GM23248 (cell line): ENCODE results near the gene LSP1. TPM values are rescaled to one million over a fixed set of nuclear protein-coding genes. Genes with fewer than 3 reads are reported as not detected.

ENCODE experiments used
- DNase-seq: peaks from one replicate; pipeline ENCODE4 v3.0.0-alpha.2; 2015
- H2AFZ ChIP-seq: fragments of 200-600 bp; sonication (generic); 2 replicates; pipeline ENCODE4 v1.6.1; 2016; ENCODE audit warnings: antibody characterized with exemption
- H3F3A ChIP-seq: fragments of 200-600 bp; sonication (generic); 2 replicates; pipeline ENCODE4 v1.6.1; 2016; ENCODE audit warnings: mild to moderate bottlenecking, antibody characterized with exemption, mixed run types; ENCODE audit not compliant: insufficient read depth
- H3K27ac ChIP-seq: fragments of 200-600 bp; sonication (generic); 2 replicates; pipeline ENCODE4 v1.5.1; 2016; ENCODE audit warnings: mild to moderate bottlenecking
- H3K27me3 ChIP-seq: fragments of 200-600 bp; sonication (generic); replicated peaks from 2 replicates; pipeline ENCODE4 v1.6.1; 2016; ENCODE audit warnings: mild to moderate bottlenecking; ENCODE audit not compliant: insufficient read depth
- H3K36me3 ChIP-seq: fragments of 200-600 bp; sonication (generic); 2 replicates; pipeline ENCODE4 v1.6.1; 2016; ENCODE audit warnings: low read depth, mild to moderate bottlenecking
- H3K4me1 ChIP-seq: fragments of 200-600 bp; sonication (generic); 2 replicates; pipeline ENCODE4 v1.6.1; 2016; ENCODE audit warnings: mild to moderate bottlenecking; ENCODE audit not compliant: insufficient read depth
- H3K4me2 ChIP-seq: fragments of 200-600 bp; sonication (generic); one replicate; pipeline ENCODE4 v1.6.1; 2016; ENCODE audit warnings: mild to moderate bottlenecking; ENCODE audit not compliant: unreplicated experiment
- H3K4me3 ChIP-seq: fragments of 200-600 bp; sonication (generic); 2 replicates; pipeline ENCODE4 v1.5.1; 2016; ENCODE audit warnings: mild to moderate bottlenecking
- H3K79me2 ChIP-seq: fragments of 200-600 bp; sonication (generic); 2 replicates; pipeline ENCODE4 v1.6.1; 2016; ENCODE audit warnings: mild to moderate bottlenecking; ENCODE audit not compliant: insufficient read depth
- H3K9ac ChIP-seq: fragments of 200-600 bp; sonication (generic); 2 replicates; pipeline ENCODE4 v1.6.1; 2016; ENCODE audit warnings: mild to moderate bottlenecking
- H3K9me2 ChIP-seq: fragments of 200-600 bp; sonication (generic); 2 replicates; pipeline ENCODE4 v1.6.1; 2016; ENCODE audit warnings: mixed run types, mild to moderate bottlenecking, moderate library complexity; ENCODE audit not compliant: insufficient read depth
- H3K9me3 ChIP-seq: fragments of 200-600 bp; sonication (generic); one replicate; pipeline ENCODE4 v1.6.1; 2017; ENCODE audit warnings: low read depth
- H4K20me1 ChIP-seq: fragments of 200-600 bp; sonication (generic); 2 replicates; pipeline ENCODE4 v1.6.0; 2016; ENCODE audit not compliant: insufficient read depth
- EZH2 ChIP-seq: fragments of 200-600 bp; sonication (generic); IDR thresholded peaks from 2 replicates; pipeline ENCODE4 v1.6.1; 2018; ENCODE audit warnings: antibody characterized with exemption, mild to moderate bottlenecking; ENCODE audit not compliant: insufficient read depth, poor library complexity, severe bottlenecking
- EZH2phosphoT487 ChIP-seq: fragments of 200-600 bp; sonication (generic); IDR thresholded peaks from 2 replicates; pipeline ENCODE4 v1.6.1; 2018; ENCODE audit warnings: antibody characterized with exemption, moderate library complexity, mild to moderate bottlenecking, low read depth; ENCODE audit not compliant: insufficient read depth
- WGBS, 2 experiments: methylation state at CpG; one replicate each; pipeline ENCODE4 v1.1.6; 2015 to 2017; ENCODE audit warnings: low lambda C conversion rate in 2 of 2, low coverage in 1 of 2; ENCODE audit errors: missing lambda C conversion rate in 2 of 2; 5-methylcytosine and 5-hydroxymethylcytosine counted together
- in situ Hi-C: fragments of 300-500 bp; cut with MboI; formaldehyde crosslinking; loops from 2 replicates; pipeline ENCODE4 v1.15.0; 2020
- polyA plus RNA-seq: library from polyadenylated mRNA; unstranded; fragments of >200 nt; fragmentation: Nextera tagmentation; extraction: Ambion mirVana; gene quantifications from 2 replicates; pipeline ENCODE4 v1.2.1, GENCODE V29; 2016
- total RNA-seq: library from RNA; depleted of rRNA; stranded (reverse); fragments of >200 nt; shearing (Covaris generic); gene quantifications from 2 replicates; pipeline ENCODE4 v1.2.3, GENCODE V29; 2014

The LSP1 gene
- total and polyA plus RNA-seq, 2 experiments from 2014 or later = 0.36 TPM; not detected in 1

DNA sequence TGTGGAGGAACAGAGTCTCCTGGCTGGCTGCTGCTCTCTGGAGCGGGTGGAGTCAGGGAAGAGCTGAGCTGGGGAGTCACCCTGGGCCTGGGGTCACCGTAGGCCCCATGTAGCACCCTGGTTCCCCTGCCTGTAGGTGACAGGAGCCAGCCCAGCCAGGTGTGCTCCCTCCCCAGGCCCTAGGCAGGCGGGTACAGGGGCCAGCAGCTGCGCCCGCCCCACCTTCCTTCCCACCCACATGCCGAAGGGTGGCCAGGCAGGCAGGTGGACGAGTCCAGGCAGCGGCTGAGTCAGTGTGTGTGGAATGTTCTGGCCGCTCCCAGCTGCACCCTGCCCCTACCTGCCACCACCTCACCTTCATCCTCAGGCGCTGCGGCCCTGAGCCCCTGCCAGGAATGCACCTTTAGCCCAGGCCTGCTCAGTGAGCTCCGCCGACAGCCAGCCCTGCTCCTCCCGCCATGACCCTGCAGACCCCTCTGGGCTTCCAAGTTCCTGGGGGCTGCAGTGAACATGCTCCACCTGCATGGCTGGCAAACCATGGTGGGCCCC lies 18.7 kb upstream of the LSP1 start:
- H3K9me2 ChIP-seq = no peaks in the 10 kb centered on the region
- no peaks in the 10 kb centered on the region for H3K4me1 ChIP-seq
- H3K79me2 ChIP-seq = no peaks in the 10 kb centered on the region
- H3K36me3 ChIP-seq = no peaks in the 10 kb centered on the region
- H3K27ac ChIP-seq = no peak overlapping the region
- no peak overlapping the region for H3K4me2 ChIP-seq
- DNase-seq = no peak
- no peak overlapping the region for H3K9ac ChIP-seq
- no peak overlapping the region for H2AFZ ChIP-seq
- in situ Hi-C loops = no loop called here
- H3F3A ChIP-seq = no peaks in the 10 kb centered on the region
- 54 to 73% methylated on average over 8 to 10 of the region's 14 CpGs for WGBS, 2 experiments
- H3K27me3 ChIP-seq = no peaks in the 10 kb centered on the region; the same call in 1 of the 2 replicates
- H3K4me3 ChIP-seq = no peak overlapping the region
- TF ChIP-seq EZH2 = no peak
- no peak for TF ChIP-seq EZH2phosphoT487
- no peaks in the 10 kb centered on the region for H3K9me3 ChIP-seq
- H4K20me1 ChIP-seq = no peaks in the 10 kb centered on the region

DNA sequence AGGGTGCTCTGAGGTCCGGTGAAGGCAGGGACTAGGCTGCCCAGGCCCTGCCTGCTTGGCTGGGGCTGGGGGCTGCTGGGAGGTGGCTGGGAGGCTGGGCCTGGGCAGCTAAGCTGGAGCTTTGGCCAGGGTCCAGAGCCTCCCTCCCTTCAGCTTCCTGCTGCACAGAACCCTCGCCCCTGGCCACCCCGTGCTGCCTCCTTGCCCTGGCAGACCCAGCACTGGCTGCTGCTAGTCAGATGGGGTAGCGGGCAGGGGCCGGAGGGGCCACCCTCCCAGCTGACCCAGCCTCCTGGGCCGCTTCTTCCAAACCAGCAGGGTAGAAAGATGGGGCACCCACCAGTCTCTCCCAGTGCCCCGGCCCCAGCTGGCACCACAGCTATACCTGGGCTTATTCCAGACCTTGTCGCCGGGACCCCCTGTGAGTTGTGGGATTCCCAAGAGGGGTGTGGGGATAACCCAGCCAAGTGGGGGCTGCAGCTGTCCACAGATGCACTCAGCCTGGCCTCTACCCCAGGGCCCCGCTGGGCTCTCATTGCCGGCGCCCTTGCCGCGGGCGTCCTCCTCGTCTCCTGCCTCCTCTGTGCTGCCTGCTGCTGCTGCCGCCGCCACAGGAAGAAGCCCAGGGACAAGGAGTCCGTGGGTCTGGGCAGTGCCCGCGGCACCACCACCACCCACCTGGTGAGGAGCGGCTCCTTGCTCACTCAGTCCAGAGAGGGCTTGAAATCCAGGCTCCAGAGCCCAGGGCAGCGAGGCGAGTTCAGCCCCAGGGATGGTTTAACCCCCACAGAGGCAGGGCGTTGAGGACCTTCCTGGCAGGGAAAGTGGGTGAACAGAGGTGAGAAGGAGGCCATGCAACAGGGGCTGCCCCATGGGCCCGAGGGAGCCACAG lies 17.9 kb upstream of the LSP1 start, which contains the start of gene SYT8:
Gene SYT8 (plus strand): TSS at position 212 of the 892 bp plus-strand sequence. CDS start 116 bp downstream, at position 328.
- Histone ChIP-seq H3K36me3 (no peaks in the 10 kb centered on the region), H3K9me2 (no peaks in the 10 kb centered on the region), H3K4me1 (no peaks in the 10 kb centered on the region), H3K9ac (no peak within 1 kb of the TSS), H3K9me3 (no peaks in the 10 kb centered on the region), H3K4me2 (no peak within 1 kb of the TSS), H4K20me1 (no peaks in the 10 kb centered on the region), H3K27ac (no peak within 1 kb of the TSS), H3F3A (no peaks in the 10 kb centered on the region), H3K4me3 (no peak within 1 kb of the TSS), H3K27me3 (no peaks in the 10 kb centered on the region), H3K79me2 (no peaks in the 10 kb centered on the region), H2AFZ (no peak within 1 kb of the TSS)
- DNase-seq = no peak
- in situ Hi-C loops = no loop called here
- TF ChIP-seq EZH2 (no peak), EZH2phosphoT487 (no peak)
- 75% methylated on average over 25 to 26 of the region's 26 CpGs for WGBS, 2 experiments

DNA sequence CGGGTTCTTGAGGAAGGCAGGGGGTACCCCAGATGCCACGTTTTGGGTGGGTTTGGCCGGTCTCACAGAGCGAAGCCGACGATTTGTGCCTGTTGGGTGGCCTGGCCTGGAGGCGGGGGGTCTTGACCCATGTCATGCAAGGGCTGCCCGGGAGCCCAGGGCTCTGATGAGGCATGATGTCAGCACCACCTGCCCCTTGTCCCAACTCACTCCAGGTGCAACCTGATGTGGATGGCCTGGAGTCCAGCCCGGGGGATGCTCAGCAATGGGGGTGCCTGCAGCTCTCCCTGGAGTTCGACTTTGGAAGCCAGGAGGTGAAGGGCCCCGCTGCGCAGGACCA lies 17.2 kb upstream of the LSP1 start:
- H2AFZ ChIP-seq = no peak overlapping the region
- no peaks in the 10 kb centered on the region for H3F3A ChIP-seq
- H3K27me3 ChIP-seq = no peaks in the 10 kb centered on the region
- H3K4me3 ChIP-seq = no peak overlapping the region
- H3K79me2 ChIP-seq = no peaks in the 10 kb centered on the region
- H3K27ac ChIP-seq = no peak overlapping the region
- TF ChIP-seq EZH2 (no peak), EZH2phosphoT487 (no peak)
- WGBS, 2 experiments = 75 to 78% methylated on average over 11 to 12 of the region's 12 CpGs
- no peak overlapping the region for H3K9ac ChIP-seq
- in situ Hi-C loops = no loop called here
- H3K4me1 ChIP-seq = no peaks in the 10 kb centered on the region
- no peaks in the 10 kb centered on the region for H4K20me1 ChIP-seq
- H3K36me3 ChIP-seq = no peaks in the 10 kb centered on the region
- no peaks in the 10 kb centered on the region for H3K9me2 ChIP-seq
- DNase-seq = no peak
- no peak overlapping the region for H3K4me2 ChIP-seq
- no peaks in the 10 kb centered on the region for H3K9me3 ChIP-seq

DNA sequence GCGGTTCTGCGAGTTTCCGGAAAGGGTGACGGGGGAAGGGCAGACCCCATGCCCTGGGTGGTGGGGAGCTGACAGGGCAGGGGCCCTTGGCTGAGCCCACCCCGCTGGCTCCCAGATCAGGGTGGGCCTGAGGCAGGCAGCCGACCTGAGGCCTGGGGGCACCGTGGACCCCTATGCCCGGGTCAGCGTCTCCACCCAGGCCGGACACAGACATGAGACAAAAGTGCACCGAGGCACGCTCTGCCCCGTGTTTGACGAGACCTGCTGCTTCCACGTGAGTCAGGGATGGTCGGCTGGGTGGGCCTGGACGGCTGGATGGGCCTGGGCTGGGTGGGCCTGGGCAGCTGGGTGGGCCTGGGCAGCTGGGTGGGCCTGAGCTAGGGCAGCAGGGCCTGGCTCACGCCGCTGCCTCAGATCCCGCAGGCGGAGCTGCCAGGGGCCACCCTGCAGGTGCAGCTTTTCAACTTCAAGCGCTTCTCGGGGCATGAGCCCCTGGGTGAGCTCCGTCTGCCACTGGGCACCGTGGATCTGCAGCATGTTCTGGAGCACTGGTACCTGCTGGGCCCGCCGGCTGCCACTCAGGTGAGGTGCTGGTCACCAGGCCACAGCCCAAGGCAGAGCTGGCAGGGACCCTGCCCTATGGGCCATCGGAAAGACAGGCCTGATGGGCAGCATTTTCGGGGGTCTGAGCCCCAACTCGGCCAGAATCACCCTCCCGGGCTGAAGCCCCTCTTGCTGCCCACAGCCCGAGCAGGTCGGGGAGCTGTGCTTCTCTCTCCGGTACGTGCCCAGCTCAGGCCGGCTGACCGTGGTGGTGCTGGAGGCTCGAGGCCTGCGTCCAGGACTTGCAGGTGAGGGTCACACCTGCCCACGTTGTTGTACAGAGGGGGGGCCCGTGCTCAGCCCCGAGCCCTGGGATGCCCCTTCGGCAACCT lies 16.6 kb upstream of the LSP1 start:
- in situ Hi-C loops = no loop called here
- H3K36me3 ChIP-seq = no peaks in the 10 kb centered on the region
- H3K27me3 ChIP-seq = no peaks in the 10 kb centered on the region
- H2AFZ ChIP-seq = no peak overlapping the region
- H4K20me1 ChIP-seq = no peaks in the 10 kb centered on the region
- H3K27ac ChIP-seq = no peak overlapping the region
- no peaks in the 10 kb centered on the region for H3K9me2 ChIP-seq
- WGBS, 2 experiments = 55 to 60% methylated on average over 33 to 38 of the region's 43 CpGs
- no peak overlapping the region for H3K9ac ChIP-seq
- H3F3A ChIP-seq = no peaks in the 10 kb centered on the region
- H3K79me2 ChIP-seq = no peaks in the 10 kb centered on the region
- no peak for DNase-seq
- H3K9me3 ChIP-seq = no peaks in the 10 kb centered on the region
- H3K4me2 ChIP-seq = no peak overlapping the region
- TF ChIP-seq EZH2phosphoT487 (no peak), EZH2 (no peak)
- H3K4me1 ChIP-seq = no peaks in the 10 kb centered on the region
- H3K4me3 ChIP-seq = no peak overlapping the region
